HL-60 (cell line): ENCODE results near the gene DCLK2.

ENCODE experiments used
- DNase-seq, 2 experiments: peaks; one replicate each; pipeline ENCODE4 v3.0.0-alpha.2; 2010 to 2020; ENCODE audit warnings: low read depth in 1 of 2, low spot score in 1 of 2
- H3K27ac ChIP-seq: fragments of 250-450 bp; sonication (Bioruptor Pico); replicated peaks from 2 replicates; pipeline ENCODE4 v1.5.1; 2020; ENCODE audit warnings: mild to moderate bottlenecking, moderate library complexity
- H3K27me3 ChIP-seq: fragments of 250-450 bp; sonication (Bioruptor Pico); 2 replicates; pipeline ENCODE4 v1.5.1; 2021; ENCODE audit warnings: mild to moderate bottlenecking, moderate library complexity; ENCODE audit not compliant: insufficient read depth, poor library complexity, severe bottlenecking
- H3K4me3 ChIP-seq: replicated peaks from 2 replicates; pipeline ENCODE4 v1.5.1; 2011; ENCODE audit warnings: mild to moderate bottlenecking, control low read depth, low read length; ENCODE audit not compliant: insufficient read depth
- CTCF ChIP-seq: IDR thresholded peaks from one replicate; pipeline ENCODE4 v1.5.1; 2011; ENCODE audit warnings: low read length, control low read depth, inconsistent platforms; ENCODE audit not compliant: insufficient read depth
- GABPA ChIP-seq: IDR thresholded peaks from 2 replicates; pipeline ENCODE4 v1.6.1; 2012; ENCODE audit warnings: low read depth
- POLR2AphosphoS5 ChIP-seq: IDR thresholded peaks from 2 replicates; pipeline ENCODE4 v1.6.1; 2012; ENCODE audit warnings: low read depth
- SPI1 ChIP-seq: IDR thresholded peaks from 2 replicates; pipeline ENCODE4 v1.6.1; 2012; ENCODE audit warnings: low read depth, mild to moderate bottlenecking, borderline replicate concordance
- TF ChIP-seq, protein P1 (sequence below): IDR thresholded peaks from 2 replicates; pipeline ENCODE4 v1.6.1; 2012; ENCODE audit warnings: low read depth; ENCODE audit not compliant: insufficient replicate concordance

Gene DCLK2

DNA sequence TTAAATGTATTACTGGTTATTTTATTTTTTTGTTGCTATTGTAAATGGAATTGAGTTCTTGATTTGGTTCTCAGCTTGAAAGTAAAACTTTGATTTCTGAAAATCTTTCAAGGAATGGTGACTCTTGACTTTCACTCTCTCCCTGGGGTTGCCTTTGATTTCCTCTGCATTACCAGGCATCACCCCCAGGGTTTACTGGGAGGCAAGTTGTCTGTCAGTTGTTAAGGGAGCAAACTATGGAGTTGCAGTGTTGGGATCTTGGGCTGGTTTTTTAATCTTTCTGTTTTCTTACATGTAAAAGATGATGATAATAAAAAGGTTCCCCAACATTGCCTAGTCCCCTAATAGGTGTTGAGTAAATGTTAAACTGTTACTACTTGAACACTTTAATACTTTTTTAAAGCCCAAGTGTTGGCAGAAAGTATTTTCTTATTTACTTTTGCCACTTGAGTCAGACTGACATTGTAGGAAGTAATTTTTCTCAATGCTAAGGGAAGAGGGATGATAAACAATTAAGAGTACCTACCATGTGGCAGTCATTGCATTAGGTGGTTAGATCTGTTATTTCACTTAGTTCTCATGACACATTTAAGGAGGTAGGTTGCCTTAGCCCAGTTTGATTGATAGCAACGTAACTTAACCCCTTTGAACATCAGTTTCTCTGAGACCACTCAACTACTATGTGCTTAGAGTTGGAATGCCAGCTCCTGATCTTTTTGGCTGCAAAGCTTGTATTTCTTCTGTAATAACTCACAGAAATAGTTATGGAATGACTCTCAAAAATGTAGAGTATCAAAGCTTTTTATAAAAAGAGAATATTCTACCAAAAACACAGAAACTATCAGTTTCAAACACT lies 67.1 kb downstream of the DCLK2 start:
- H3K27me3 ChIP-seq, result peaks cover 2% of the 10 kb centered on the region
- no peak overlapping the region for H3K4me3 ChIP-seq
- TF ChIP-seq, protein P1, sequence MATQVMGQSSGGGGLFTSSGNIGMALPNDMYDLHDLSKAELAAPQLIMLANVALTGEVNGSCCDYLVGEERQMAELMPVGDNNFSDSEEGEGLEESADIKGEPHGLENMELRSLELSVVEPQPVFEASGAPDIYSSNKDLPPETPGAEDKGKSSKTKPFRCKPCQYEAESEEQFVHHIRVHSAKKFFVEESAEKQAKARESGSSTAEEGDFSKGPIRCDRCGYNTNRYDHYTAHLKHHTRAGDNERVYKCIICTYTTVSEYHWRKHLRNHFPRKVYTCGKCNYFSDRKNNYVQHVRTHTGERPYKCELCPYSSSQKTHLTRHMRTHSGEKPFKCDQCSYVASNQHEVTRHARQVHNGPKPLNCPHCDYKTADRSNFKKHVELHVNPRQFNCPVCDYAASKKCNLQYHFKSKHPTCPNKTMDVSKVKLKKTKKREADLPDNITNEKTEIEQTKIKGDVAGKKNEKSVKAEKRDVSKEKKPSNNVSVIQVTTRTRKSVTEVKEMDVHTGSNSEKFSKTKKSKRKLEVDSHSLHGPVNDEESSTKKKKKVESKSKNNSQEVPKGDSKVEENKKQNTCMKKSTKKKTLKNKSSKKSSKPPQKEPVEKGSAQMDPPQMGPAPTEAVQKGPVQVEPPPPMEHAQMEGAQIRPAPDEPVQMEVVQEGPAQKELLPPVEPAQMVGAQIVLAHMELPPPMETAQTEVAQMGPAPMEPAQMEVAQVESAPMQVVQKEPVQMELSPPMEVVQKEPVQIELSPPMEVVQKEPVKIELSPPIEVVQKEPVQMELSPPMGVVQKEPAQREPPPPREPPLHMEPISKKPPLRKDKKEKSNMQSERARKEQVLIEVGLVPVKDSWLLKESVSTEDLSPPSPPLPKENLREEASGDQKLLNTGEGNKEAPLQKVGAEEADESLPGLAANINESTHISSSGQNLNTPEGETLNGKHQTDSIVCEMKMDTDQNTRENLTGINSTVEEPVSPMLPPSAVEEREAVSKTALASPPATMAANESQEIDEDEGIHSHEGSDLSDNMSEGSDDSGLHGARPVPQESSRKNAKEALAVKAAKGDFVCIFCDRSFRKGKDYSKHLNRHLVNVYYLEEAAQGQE, result no peak
- TF ChIP-seq CTCF, result no peak
- no peak for TF ChIP-seq POLR2AphosphoS5
- no peak for TF ChIP-seq SPI1
- no peak for TF ChIP-seq GABPA
- H3K27ac ChIP-seq, result no peak overlapping the region
- no peak for DNase-seq

DNA sequence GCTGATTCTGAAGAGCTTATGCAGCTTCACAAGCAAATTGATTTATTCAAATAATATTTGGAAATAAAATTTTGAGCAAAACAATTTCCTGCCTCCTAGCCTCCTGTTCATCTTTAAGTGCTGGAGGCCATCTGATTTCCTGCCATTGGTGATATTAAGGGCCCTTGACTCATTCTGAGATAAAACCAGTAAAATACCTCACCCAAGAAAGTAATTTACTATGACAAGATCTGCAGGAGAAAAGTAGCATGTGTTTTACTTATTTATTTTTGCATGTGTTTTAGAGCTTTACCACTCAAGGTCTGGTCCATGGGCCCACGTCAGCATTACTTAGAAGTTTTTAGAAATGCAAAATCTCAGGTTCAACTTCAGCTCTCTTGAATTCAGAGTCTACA lies 67.7 kb downstream of the DCLK2 start:
- H3K27me3 ChIP-seq, result peaks cover 2% of the 10 kb centered on the region
- no peak overlapping the region for H3K4me3 ChIP-seq
- TF ChIP-seq, protein P1, result no peak
- no peak for TF ChIP-seq POLR2AphosphoS5
- TF ChIP-seq SPI1, result no peak
- TF ChIP-seq CTCF, result no peak
- TF ChIP-seq GABPA, result no peak
- DNase-seq, result no peak
- H3K27ac ChIP-seq, result no peak overlapping the region

DNA sequence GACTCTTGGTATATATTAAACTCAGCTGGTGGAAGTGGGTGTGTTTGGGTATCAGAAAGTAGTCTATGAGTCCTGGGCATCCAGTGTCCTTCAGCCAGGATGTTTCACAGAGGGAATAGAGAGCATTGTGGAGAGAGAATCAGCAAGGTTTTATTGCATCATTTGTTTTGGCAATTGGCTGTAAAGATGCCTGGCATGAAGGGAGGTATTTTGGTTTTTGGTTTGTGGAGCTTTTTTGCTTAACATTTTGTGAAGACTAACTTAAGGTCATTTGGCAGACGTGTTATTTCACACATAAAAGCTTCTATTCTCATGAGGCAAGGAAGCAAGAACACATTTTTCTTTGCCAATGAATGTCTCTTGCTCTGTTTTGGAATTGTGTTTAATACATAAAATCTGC lies 71.1 kb downstream of the DCLK2 start:
- no peak for DNase-seq
- no peak overlapping the region for H3K27ac ChIP-seq
- H3K4me3 ChIP-seq, result no peak overlapping the region
- TF ChIP-seq CTCF, result no peak
- no peak for TF ChIP-seq POLR2AphosphoS5
- TF ChIP-seq SPI1, result no peak
- TF ChIP-seq, protein P1, result no peak
- TF ChIP-seq GABPA, result no peak
- peaks cover 2% of the 10 kb centered on the region for H3K27me3 ChIP-seq
